Parathyroid adenoma (tissue), 2 donors: ENCODE data around the gene MEF2C.
A peak's percentile ranks its signal among the peaks of the same experiment; 100 is the strongest.

Experiments used
- H2AFZ ChIP-seq: fragments of 300-600 bp; sonication (generic); one replicate; pipeline ENCODE4 v1.7.0; 2017; ENCODE audit warnings: antibody characterized with exemption, mild to moderate bottlenecking
- H3K27ac ChIP-seq: fragments of 300-600 bp; sonication (generic); one replicate; pipeline ENCODE4 v1.7.0; 2017
- H3K27me3 ChIP-seq: fragments of 300-600 bp; sonication (generic); one replicate; pipeline ENCODE4 v1.7.0; 2017; ENCODE audit warnings: low read length; ENCODE audit not compliant: control insufficient read depth, insufficient read depth
- H3K36me3 ChIP-seq: fragments of 300-600 bp; sonication (generic); one replicate; pipeline ENCODE4 v1.7.0; 2017; ENCODE audit warnings: low read length; ENCODE audit not compliant: control insufficient read depth, insufficient read depth
- H3K4me1 ChIP-seq: fragments of 300-600 bp; sonication (generic); one replicate; pipeline ENCODE4 v1.7.0; 2017; ENCODE audit warnings: control low read depth
- H3K4me2 ChIP-seq: fragments of 300-600 bp; sonication (generic); one replicate; pipeline ENCODE4 v1.7.0; 2017; ENCODE audit warnings: low read length
- H3K4me3 ChIP-seq: fragments of 300-600 bp; sonication (generic); one replicate; pipeline ENCODE4 v1.7.0; 2017; ENCODE audit warnings: low read depth, low read length
- H3K79me2 ChIP-seq: fragments of 300-600 bp; sonication (generic); one replicate; pipeline ENCODE4 v1.7.0; 2017; ENCODE audit warnings: control low read depth
- H3K9ac ChIP-seq: fragments of 300-600 bp; sonication (generic); one replicate; pipeline ENCODE4 v1.7.0; 2017; ENCODE audit warnings: mild to moderate bottlenecking
- H3K9me3 ChIP-seq: fragments of 300-600 bp; sonication (generic); one replicate; pipeline ENCODE4 v1.7.0; 2017; ENCODE audit warnings: low read length; ENCODE audit not compliant: control insufficient read depth
- CTCF ChIP-seq: fragments of 300-600 bp; sonication (generic); IDR thresholded peaks from one replicate; pipeline ENCODE4 v1.7.0; 2017; ENCODE audit warnings: antibody characterized with exemption, mild to moderate bottlenecking
- donor health status: primary hyperparathyroidism.

The MEF2C gene

GRCh38 chr5:88873447-88873846 lies 9.5 kb downstream of the MEF2C start:
- no peak overlapping the region for H3K27ac ChIP-seq

GRCh38 chr5:88872971-88873370 lies 10.0 kb downstream of the MEF2C start:
- H3K4me3 ChIP-seq, result no peak overlapping the region

More at GRCh38 chr5:88873447-88873846, 9.5 kb downstream of the MEF2C start:
- Histone ChIP-seq H3K36me3 (no peaks in the 10 kb centered on the region), H3K9me3 (no peaks in the 10 kb centered on the region), H3K4me1 (no peaks in the 10 kb centered on the region), H3K79me2 (no peaks in the 10 kb centered on the region), H3K4me3 (no peak overlapping the region), H3K9ac (no peak overlapping the region), H3K27me3 (no peaks in the 10 kb centered on the region), H3K4me2 (peak overlapping the region; percentile 3), H2AFZ (no peak overlapping the region)
- TF ChIP-seq CTCF, result no peak

GRCh38 chr5:88870285-88870684 lies 12.7 kb downstream of the MEF2C start:
- Histone ChIP-seq H3K4me3 (no peak overlapping the region), H3K9ac (no peak overlapping the region), H3K27me3 (no peaks in the 10 kb centered on the region), H3K9me3 (no peaks in the 10 kb centered on the region), H3K4me1 (no peaks in the 10 kb centered on the region), H3K36me3 (no peaks in the 10 kb centered on the region), H3K79me2 (no peaks in the 10 kb centered on the region), H3K27ac (no peak overlapping the region), H3K4me2 (no peak overlapping the region), H2AFZ (no peak overlapping the region)
- no peak for TF ChIP-seq CTCF

More at GRCh38 chr5:88872971-88873370, 10.0 kb downstream of the MEF2C start:
- Histone ChIP-seq H3K27ac (no peak overlapping the region), H3K4me1 (no peaks in the 10 kb centered on the region), H2AFZ (no peak overlapping the region), H3K27me3 (no peaks in the 10 kb centered on the region), H3K9ac (no peak overlapping the region), H3K9me3 (no peaks in the 10 kb centered on the region), H3K36me3 (no peaks in the 10 kb centered on the region), H3K4me2 (peak overlapping the region; percentile 3), H3K79me2 (no peaks in the 10 kb centered on the region)
- no peak for TF ChIP-seq CTCF

DNA sequence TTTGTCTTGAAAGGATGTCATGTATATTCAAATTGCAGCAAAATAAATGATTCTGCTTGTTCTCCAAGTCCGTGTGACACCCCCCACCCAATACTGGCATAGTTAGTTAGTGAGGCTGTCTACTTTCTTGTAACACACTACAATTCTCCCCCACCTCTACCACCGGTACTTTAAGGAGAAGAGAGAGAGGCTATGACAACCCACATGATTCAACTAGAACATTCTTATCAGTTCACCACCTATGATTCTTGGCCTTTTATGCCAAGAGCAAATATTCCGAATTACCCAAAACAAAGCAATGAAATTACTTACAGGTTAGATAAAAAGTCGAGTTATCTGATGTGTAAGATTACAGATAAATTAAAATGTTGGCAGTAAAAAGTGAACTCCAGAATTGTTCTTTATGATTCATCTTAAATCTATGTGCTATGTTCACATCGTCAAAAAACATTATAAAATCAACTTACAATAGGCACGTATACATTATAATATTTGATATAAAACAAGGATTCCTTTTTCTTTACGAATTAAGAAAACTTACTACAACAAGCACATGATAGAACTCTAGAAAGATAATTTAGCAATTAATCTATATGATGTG lies 14.4 kb downstream of the MEF2C start:
- TF ChIP-seq CTCF, result no peak
- no peaks in the 10 kb centered on the region for H3K9me3 ChIP-seq
- H3K4me1 ChIP-seq, result no peaks in the 10 kb centered on the region
- no peak overlapping the region for H3K27ac ChIP-seq
- H3K79me2 ChIP-seq, result no peaks in the 10 kb centered on the region
- no peaks in the 10 kb centered on the region for H3K27me3 ChIP-seq
- H3K4me2 ChIP-seq, result no peak overlapping the region
- no peaks in the 10 kb centered on the region for H3K36me3 ChIP-seq
- no peak overlapping the region for H3K9ac ChIP-seq
- no peak overlapping the region for H2AFZ ChIP-seq
- H3K4me3 ChIP-seq, result no peak overlapping the region

DNA sequence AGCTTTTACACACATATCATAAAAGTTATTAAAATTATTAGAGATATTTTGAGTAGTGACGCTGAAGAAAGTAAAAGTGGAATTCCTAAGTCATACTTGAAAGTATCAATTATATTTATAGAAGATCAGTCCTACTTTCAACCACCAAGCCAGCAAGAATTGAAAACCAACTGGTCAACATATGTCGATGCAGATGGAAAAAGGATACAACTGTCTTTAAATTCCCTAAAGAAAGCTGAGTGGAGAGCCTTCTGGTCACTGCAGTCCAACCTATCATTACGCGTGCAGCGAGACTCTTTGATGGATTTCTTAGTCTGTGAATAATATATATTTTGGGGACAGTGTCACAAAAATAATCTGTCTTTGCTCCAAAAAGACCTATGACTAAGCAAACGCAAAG lies 15.3 kb downstream of the MEF2C start:
- Histone ChIP-seq H3K36me3 (no peaks in the 10 kb centered on the region), H3K79me2 (no peaks in the 10 kb centered on the region)

More for the DNA sequence above, 15.3 kb downstream of the MEF2C start:
- Histone ChIP-seq H3K27me3 (no peaks in the 10 kb centered on the region), H3K4me1 (no peaks in the 10 kb centered on the region), H3K4me2 (no peak overlapping the region), H3K27ac (no peak overlapping the region), H2AFZ (no peak overlapping the region), H3K9me3 (no peaks in the 10 kb centered on the region), H3K9ac (no peak overlapping the region), H3K4me3 (no peak overlapping the region)
- TF ChIP-seq CTCF, result no peak
